Right atrium auricular region (tissue), 2 donors: ENCODE measurements around the gene DEPDC5. TPM values are rescaled to one million over a fixed set of nuclear protein-coding genes. Genes with fewer than 3 reads are reported as not detected.

ENCODE experiments used
- DNase-seq: peaks from one replicate; pipeline ENCODE4 v3.0.0-alpha.2; 2019; ENCODE audit warnings: low spot score
- H3K27ac ChIP-seq, 2 donors: fragments of 200-600 bp; sonication (generic); 1 replicate in 1 of 2; 2 replicates in 1 of 2; pipeline ENCODE4 v1.5.1; 2016 to 2019
- H3K27me3 ChIP-seq, 2 donors: fragments of 200-600 bp; sonication (generic); one replicate each; pipeline versions ENCODE4 v1.5.1 to v1.6.0; 2017 to 2019
- H3K36me3 ChIP-seq: fragments of 200-600 bp; sonication (generic); one replicate; pipeline ENCODE4 v1.5.1; 2016
- H3K4me1 ChIP-seq, 2 donors: fragments of 200-600 bp; sonication (generic); one replicate each; pipeline versions ENCODE4 v1.5.1 to v1.6.0; 2017 to 2019
- H3K4me3 ChIP-seq, 2 donors: fragments of 200-600 bp; sonication (generic); 1 replicate in 1 of 2; 2 replicates in 1 of 2; pipeline ENCODE4 v1.5.1; 2017 to 2019; ENCODE audit warnings: mild to moderate bottlenecking in 1 of 2, moderate library complexity in 1 of 2
- H3K9me3 ChIP-seq, 2 donors: fragments of 200-600 bp; sonication (generic); one replicate each; pipeline ENCODE4 v1.5.1; 2019
- CTCF ChIP-seq, 2 donors: fragments of 200-600 bp; sonication (generic); IDR thresholded peaks; one replicate each; pipeline ENCODE4 v1.5.1; 2019; ENCODE audit warnings: antibody characterized with exemption in 2 of 2
- total RNA-seq, 2 donors: library from RNA; depleted of rRNA; stranded (reverse); fragments of >200 nt; gene quantifications; one replicate each; pipeline ENCODE4 v1.1.0, GENCODE V29; 2016

The DEPDC5 gene
- total RNA-seq, 2 donors from 2014 or later = 7.0 to 8.6 TPM

GRCh38 chr22:31869739-31870138, 115.9 kb downstream of the DEPDC5 start:
- Histone ChIP-seq H3K27ac (no peak overlapping the region), H3K36me3 (peaks cover 16% of the 10 kb centered on the region), H3K4me3 (no peak overlapping the region), H3K9me3 (no peaks in the 10 kb centered on the region), H3K27me3 (no peaks in the 10 kb centered on the region), H3K4me1 (no peaks in the 10 kb centered on the region)
- no peak for TF ChIP-seq CTCF (IDR thresholded peaks at IDR 0.05)
- DNase-seq = no peak

- Histone ChIP-seq H3K9me3 (no peaks in the 10 kb centered on the region), H3K27me3 (no peaks in the 10 kb centered on the region), H3K36me3 (peaks cover 16% of the 10 kb centered on the region), H3K27ac (no peak overlapping the region), H3K4me1 (no peaks in the 10 kb centered on the region), H3K4me3 (no peak overlapping the region)
- DNase-seq = no peak
- TF ChIP-seq CTCF (IDR thresholded peaks at IDR 0.05) = no peak
Observed at GRCh38 chr22:31870890-31871289, 117.1 kb downstream of the DEPDC5 start.

DNA sequence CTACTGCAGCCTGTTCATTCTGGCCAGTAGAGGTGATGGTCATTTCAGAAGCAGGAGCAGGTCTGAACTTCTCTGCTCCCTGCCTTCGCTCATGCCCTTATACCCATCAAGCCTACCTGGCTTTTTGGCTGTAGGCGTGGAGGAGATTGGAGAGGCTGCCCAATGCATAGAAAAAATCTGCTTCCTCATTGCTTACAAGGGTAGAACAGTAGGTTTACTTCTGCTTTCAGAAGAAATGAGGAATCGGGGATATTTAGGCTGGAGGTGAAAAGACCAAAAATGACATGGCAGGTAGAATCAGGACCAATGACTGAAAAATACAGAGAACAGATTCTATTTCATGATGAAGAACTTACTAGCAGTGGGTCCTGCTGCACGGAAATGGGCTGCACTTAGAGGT, 117.7 kb downstream of the DEPDC5 start:
- Histone ChIP-seq H3K36me3 (peaks cover 20% of the 10 kb centered on the region), H3K27me3 (no peaks in the 10 kb centered on the region), H3K4me1 (no peaks in the 10 kb centered on the region), H3K9me3 (no peaks in the 10 kb centered on the region), H3K4me3 (no peak overlapping the region), H3K27ac (no peak overlapping the region)
- no peak for DNase-seq
- TF ChIP-seq CTCF (IDR thresholded peaks at IDR 0.05) = no peak

DNA sequence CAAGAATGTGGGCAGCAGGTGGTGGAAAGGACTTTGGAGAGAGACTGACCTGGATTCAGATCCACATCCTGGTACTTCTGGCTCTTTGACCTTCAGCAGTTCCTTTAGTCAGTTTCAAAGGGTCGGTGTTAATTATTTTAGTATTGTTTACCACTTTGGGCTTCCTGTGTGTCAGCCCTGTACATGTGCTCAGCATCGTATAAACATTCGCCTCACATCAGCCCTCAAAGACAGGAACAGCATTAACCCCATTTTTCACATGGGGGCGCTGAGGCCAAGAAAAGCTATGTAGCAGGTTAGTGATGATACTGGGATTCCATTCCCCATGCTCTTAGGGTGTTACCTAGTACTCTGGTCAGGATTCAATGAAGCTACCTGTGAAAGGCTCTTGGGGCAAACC, 118.4 kb downstream of the DEPDC5 start:
- no peak for TF ChIP-seq CTCF (IDR thresholded peaks at IDR 0.05)
- Histone ChIP-seq H3K36me3 (peaks cover 20% of the 10 kb centered on the region), H3K27ac (no peak overlapping the region), H3K4me3 (no peak overlapping the region), H3K27me3 (no peaks in the 10 kb centered on the region), H3K9me3 (no peaks in the 10 kb centered on the region), H3K4me1 (no peaks in the 10 kb centered on the region)
- no peak for DNase-seq

DNA sequence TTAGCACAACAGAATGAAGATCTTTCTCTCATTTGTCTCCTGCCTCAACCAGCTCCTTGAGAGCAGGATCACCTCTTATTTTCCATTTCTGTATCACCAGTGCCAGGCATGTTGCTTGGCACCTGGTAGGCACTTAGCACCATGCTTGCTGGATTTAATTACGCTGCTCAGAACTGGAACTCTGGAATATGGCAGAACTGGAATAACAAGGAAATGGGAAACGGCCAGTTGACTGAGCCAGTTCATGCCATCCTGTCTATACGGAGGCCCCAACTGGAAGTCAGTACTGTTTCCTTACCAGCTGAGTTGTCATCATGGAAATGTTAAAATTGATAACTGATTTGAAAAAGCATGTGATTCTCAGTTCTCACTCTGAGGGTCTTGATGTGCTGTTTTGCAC, 121.0 kb downstream of the DEPDC5 start:
- H3K27me3 ChIP-seq = no peaks in the 10 kb centered on the region
- H3K4me3 ChIP-seq = no peak overlapping the region
- H3K9me3 ChIP-seq = no peaks in the 10 kb centered on the region
- TF ChIP-seq CTCF (IDR thresholded peaks at IDR 0.05) = no peak
- no peak for DNase-seq
- no peaks in the 10 kb centered on the region for H3K4me1 ChIP-seq
- H3K27ac ChIP-seq = no peak overlapping the region
- peaks cover 27% of the 10 kb centered on the region for H3K36me3 ChIP-seq

DNA sequence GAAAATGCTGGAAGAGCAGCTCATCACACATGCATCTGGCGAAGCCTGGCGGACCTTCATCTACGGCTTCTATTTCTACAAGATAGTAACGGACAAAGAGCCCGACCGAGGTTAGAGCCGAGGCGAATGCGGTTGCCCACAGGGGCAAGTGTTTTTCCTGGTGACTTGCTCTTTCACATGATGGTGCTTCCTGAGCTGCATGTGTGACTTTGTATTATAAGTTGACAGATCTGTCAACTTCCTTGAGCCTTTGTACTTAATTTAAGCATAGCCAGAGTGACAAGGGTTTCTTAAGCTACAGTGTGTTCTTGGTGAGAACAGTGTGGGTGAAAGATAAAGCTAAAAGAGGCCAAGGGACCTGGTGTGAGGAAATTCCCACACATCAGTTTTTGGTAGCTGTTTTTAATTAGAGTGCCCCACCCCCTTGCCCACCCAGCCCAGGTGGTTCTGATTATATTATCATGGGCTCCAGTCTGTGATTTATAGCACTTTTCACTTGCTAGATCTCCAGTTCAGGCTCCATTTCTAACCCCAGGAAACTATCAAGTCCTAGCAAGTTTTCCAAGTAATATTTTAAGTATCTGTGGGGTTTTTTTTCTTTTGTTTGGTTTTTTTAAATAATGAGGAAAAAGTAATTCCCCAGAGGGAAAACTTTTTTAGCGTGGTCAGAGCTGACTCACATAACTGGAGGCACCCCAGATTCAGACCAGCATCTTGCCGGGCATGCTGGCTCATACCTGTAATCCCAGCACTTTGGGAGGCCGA, 122.5 kb downstream of the DEPDC5 start:
- Histone ChIP-seq H3K9me3 (no peaks in the 10 kb centered on the region), H3K27me3 (no peaks in the 10 kb centered on the region), H3K4me3 (no peak overlapping the region), H3K27ac (no peak overlapping the region), H3K4me1 (no peaks in the 10 kb centered on the region), H3K36me3 (peaks cover 24% of the 10 kb centered on the region)
- TF ChIP-seq CTCF (IDR thresholded peaks at IDR 0.05) = no peak
- no peak for DNase-seq
